SK-N-MC (cell line): ENCODE results near the gene SHE.

Source experiments
- EZH2 ChIP-seq: fragments of 200-600 bp; sonication (generic); IDR thresholded peaks from one replicate; pipeline ENCODE4 v1.6.1; 2017; ENCODE audit warnings: antibody characterized with exemption
- POLR2AphosphoS5 ChIP-seq: IDR thresholded peaks from 2 replicates; pipeline ENCODE4 v1.6.1; 2012; ENCODE audit warnings: mild to moderate bottlenecking, low read depth, low read length, borderline replicate concordance

- TF ChIP-seq EZH2 (no peak), POLR2AphosphoS5 (no peak)
These were observed 17.4 kb upstream of the SHE start for GRCh38 chr1:154519591-154519991.
